GM23338 (cell line): ENCODE measurements around the gene PLD1. TPM values are rescaled to one million over a fixed set of nuclear protein-coding genes. Genes with fewer than 3 reads are reported as not detected.

Source experiments
- CREB1 ChIP-seq: fragments of 250-450 bp; sonication (Bioruptor Pico); IDR thresholded peaks from 2 replicates; pipeline ENCODE4 v1.5.0; 2020; ENCODE audit warnings: low read depth, mild to moderate bottlenecking, moderate library complexity
- ETS1 ChIP-seq: IDR thresholded peaks from 2 replicates; pipeline ENCODE4 v1.6.1; 2016; ENCODE audit warnings: antibody characterized with exemption
- EZH2 ChIP-seq: fragments of 200-600 bp; sonication (generic); IDR thresholded peaks from one replicate; pipeline ENCODE4 v1.8.0; 2017; ENCODE audit warnings: antibody characterized with exemption, mild to moderate bottlenecking, low read depth; ENCODE audit not compliant: unreplicated experiment
- NANOG ChIP-seq: IDR thresholded peaks from 2 replicates; pipeline ENCODE4 v1.6.1; 2016; ENCODE audit warnings: antibody characterized with exemption, borderline replicate concordance
- REST ChIP-seq: IDR thresholded peaks from one replicate; pipeline ENCODE4 v1.6.1; 2018; ENCODE audit warnings: antibody characterized with exemption; ENCODE audit not compliant: unreplicated experiment
- polyA plus RNA-seq: library from polyadenylated mRNA; unstranded; fragments of >200 nt; fragmentation: Nextera tagmentation; extraction: Ambion mirVana; gene quantifications from 2 replicates; pipeline ENCODE4 v1.2.1, GENCODE V29; 2016
- total RNA-seq: library from RNA; depleted of rRNA; stranded (reverse); fragments of >200 nt; shearing (Covaris generic); gene quantifications from 2 replicates; pipeline ENCODE4 v1.2.3, GENCODE V29; 2014
- TF ChIP-seq, protein P1 (sequence below): fragments of 250-450 bp; sonication (Bioruptor Pico); IDR thresholded peaks from 2 replicates; pipeline ENCODE4 v1.5.0; 2020; ENCODE audit warnings: mild to moderate bottlenecking, moderate library complexity

The PLD1 gene
- total and polyA plus RNA-seq, 2 experiments from 2014 or later = 1.4 to 2.2 TPM

DNA sequence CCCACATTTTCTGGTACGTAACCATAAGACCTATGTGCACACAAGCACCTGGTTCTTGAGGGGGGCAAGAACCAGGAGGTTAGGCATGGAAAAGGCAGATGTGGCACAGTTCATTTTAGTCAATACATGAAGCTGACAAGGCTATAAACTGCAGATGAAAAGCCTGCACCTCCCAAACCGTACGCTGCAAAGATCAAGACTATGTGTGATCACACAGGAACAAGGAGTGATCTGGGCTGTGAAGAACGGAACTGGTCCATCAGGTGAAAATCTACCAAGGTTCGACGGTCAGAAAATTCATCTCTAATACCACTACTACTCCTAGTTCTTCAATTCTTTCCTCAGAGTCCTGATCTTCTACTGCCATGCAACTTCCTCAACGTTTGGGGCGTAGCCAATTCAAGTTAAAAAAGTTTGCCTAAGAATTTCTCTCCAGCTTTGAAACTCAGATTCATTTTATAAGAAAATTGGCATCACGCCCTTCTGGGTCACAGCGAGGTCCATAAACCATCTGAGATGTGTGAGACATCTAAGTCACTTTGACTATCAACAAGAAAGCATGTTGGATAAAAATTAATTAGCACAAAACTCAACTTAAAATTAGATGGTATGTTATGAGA, 41.9 kb downstream of the PLD1 start (continued):
- TF ChIP-seq, protein P1, sequence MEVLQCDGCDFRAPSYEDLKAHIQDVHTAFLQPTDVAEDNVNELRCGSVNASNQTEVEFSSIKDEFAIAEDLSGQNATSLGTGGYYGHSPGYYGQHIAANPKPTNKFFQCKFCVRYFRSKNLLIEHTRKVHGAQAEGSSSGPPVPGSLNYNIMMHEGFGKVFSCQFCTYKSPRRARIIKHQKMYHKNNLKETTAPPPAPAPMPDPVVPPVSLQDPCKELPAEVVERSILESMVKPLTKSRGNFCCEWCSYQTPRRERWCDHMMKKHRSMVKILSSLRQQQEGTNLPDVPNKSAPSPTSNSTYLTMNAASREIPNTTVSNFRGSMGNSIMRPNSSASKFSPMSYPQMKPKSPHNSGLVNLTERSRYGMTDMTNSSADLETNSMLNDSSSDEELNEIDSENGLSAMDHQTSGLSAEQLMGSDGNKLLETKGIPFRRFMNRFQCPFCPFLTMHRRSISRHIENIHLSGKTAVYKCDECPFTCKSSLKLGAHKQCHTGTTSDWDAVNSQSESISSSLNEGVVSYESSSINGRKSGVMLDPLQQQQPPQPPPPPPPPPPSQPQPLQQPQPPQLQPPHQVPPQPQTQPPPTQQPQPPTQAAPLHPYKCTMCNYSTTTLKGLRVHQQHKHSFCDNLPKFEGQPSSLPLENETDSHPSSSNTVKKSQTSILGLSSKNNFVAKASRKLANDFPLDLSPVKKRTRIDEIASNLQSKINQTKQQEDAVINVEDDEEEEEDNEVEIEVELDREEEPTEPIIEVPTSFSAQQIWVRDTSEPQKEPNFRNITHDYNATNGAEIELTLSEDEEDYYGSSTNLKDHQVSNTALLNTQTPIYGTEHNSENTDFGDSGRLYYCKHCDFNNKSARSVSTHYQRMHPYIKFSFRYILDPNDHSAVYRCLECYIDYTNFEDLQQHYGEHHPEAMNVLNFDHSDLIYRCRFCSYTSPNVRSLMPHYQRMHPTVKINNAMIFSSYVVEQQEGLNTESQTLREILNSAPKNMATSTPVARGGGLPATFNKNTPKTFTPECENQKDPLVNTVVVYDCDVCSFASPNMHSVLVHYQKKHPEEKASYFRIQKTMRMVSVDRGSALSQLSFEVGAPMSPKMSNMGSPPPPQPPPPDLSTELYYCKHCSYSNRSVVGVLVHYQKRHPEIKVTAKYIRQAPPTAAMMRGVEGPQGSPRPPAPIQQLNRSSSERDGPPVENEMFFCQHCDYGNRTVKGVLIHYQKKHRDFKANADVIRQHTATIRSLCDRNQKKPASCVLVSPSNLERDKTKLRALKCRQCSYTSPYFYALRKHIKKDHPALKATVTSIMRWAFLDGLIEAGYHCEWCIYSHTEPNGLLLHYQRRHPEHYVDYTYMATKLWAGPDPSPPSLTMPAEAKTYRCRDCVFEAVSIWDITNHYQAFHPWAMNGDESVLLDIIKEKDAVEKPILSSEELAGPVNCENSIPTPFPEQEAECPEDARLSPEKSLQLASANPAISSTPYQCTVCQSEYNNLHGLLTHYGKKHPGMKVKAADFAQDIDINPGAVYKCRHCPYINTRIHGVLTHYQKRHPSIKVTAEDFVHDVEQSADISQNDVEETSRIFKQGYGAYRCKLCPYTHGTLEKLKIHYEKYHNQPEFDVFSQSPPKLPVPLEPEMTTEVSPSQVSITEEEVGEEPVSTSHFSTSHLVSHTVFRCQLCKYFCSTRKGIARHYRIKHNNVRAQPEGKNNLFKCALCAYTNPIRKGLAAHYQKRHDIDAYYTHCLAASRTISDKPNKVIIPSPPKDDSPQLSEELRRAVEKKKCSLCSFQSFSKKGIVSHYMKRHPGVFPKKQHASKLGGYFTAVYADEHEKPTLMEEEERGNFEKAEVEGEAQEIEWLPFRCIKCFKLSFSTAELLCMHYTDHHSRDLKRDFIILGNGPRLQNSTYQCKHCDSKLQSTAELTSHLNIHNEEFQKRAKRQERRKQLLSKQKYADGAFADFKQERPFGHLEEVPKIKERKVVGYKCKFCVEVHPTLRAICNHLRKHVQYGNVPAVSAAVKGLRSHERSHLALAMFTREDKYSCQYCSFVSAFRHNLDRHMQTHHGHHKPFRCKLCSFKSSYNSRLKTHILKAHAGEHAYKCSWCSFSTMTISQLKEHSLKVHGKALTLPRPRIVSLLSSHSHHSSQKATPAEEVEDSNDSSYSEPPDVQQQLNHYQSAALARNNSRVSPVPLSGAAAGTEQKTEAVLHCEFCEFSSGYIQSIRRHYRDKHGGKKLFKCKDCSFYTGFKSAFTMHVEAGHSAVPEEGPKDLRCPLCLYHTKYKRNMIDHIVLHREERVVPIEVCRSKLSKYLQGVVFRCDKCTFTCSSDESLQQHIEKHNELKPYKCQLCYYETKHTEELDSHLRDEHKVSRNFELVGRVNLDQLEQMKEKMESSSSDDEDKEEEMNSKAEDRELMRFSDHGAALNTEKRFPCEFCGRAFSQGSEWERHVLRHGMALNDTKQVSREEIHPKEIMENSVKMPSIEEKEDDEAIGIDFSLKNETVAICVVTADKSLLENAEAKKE (CRISPR knock-in tag) = no peak
- TF ChIP-seq ETS1 (no peak), REST (no peak), NANOG (no peak), CREB1 (no peak), EZH2 (no peak)
